ENCODE data around the gene CBLL1. TPM values are rescaled to one million over a fixed set of nuclear protein-coding genes. Genes with fewer than 3 reads are reported as not detected.

Gene CBLL1
- polyA plus RNA-seq, 2 of the 4 experiments (the other 2 are of a cell fraction), result 26.1 to 40.5 TPM

DNA sequence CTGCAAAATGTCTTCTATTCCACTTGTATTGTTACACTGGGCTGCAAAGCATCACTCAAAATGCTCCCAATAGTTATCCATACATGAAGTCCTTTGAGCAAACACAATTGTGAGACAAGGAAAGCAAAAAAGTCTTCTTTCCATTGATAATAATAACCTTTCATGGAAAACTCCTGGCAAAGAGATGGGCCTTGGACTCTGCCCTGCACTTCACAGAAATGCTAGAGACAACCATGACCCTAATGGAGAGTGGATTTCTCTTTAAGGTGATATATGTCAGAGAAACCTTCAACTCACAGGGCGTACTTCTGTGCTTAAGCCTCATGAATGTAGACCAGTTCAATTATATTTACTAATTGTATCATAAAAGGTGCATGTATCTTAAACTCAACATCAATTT is 39.7 kb downstream of the CBLL1 start:
- TF ChIP-seq JUNB (IDR thresholded peaks at IDR 0.05) (no peak), MYC (IDR thresholded peaks at IDR 0.05; ENCODE audit: borderline replicate concordance, low read length) (no peak), MAFK (IDR thresholded peaks at IDR 0.05; ENCODE audit: partially characterized antibody) (no peak), ZNF302 (CRISPR knock-in tag; IDR thresholded peaks at IDR 0.05) (no peak), TP53 (CRISPR knock-in tag; IDR thresholded peaks at IDR 0.05) (no peak), EP300 (IDR thresholded peaks at IDR 0.05) (no peak), CBX2 (IDR thresholded peaks at IDR 0.05; ENCODE audit: borderline replicate concordance, low read depth) (no peak), CHD2 (IDR thresholded peaks at IDR 0.05; ENCODE audit: low read length, partially characterized antibody) (no peak)
- TF ChIP-seq, protein P1, sequence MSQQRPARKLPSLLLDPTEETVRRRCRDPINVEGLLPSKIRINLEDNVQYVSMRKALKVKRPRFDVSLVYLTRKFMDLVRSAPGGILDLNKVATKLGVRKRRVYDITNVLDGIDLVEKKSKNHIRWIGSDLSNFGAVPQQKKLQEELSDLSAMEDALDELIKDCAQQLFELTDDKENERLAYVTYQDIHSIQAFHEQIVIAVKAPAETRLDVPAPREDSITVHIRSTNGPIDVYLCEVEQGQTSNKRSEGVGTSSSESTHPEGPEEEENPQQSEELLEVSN (IDR thresholded peaks at IDR 0.05; ENCODE audit: borderline replicate concordance, low read depth), result no peak
- TF ChIP-seq, protein P2, sequence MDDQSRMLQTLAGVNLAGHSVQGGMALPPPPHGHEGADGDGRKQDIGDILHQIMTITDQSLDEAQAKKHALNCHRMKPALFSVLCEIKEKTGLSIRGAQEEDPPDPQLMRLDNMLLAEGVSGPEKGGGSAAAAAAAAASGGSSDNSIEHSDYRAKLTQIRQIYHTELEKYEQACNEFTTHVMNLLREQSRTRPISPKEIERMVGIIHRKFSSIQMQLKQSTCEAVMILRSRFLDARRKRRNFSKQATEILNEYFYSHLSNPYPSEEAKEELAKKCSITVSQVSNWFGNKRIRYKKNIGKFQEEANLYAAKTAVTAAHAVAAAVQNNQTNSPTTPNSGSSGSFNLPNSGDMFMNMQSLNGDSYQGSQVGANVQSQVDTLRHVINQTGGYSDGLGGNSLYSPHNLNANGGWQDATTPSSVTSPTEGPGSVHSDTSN (IDR thresholded peaks at IDR 0.05), result no peak
- no peak for DNase-seq (ENCODE audit: low read depth in 1 of 2, low spot score in 1 of 2)
- FAIRE-seq, result no peak
- ChIA-PET CTCF (interaction anchor here (1.9 kb wide), 1 partner anchor 40 kb away, joined by 6 read pairs; the partner anchor contains the start of gene CBLL1), POLR2A (no interaction called here)
- Histone ChIP-seq H3K4me3 (no peak overlapping the region), H3K27ac (no peak overlapping the region), H3K4me2 (no peak overlapping the region), H3K4me1 (no peaks in the 10 kb centered on the region), H3K9me3 (no peaks in the 10 kb centered on the region)
- WGBS (ENCODE audit: missing lambda C conversion rate), result 37% methylated on average over 1 of the region's 1 CpG
- no peak for ATAC-seq

DNA sequence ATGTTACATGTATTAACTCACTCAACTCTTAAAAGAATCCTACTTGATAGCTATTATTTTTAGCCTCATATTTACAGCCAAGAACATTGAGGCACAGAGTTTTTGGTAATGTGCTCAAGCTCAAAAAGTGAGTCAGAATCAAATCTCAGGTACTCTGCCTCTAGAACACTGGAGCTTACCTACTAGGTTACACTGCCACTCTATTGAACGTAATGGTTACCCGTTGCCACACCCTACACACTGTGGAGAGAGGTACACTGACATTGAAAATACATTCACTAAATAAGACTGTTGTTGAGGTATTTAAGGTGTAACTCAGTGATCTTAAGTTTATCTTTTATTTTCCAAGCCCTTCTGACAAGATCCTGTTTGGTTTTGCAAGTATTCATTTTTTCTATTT is 41.2 kb downstream of the CBLL1 start:
- POLR2A ChIA-PET, result no interaction called here
- ATAC-seq, result no peak

More for the DNA sequence above, 41.2 kb downstream of the CBLL1 start:
- CTCF ChIA-PET, result interaction anchor here (1.9 kb wide), 1 partner anchor 42 kb away, joined by 6 read pairs; the partner anchor contains the start of gene CBLL1
- whole genome bisulfite sequencing (ENCODE audit: missing lambda C conversion rate), result 59% methylated on average over 2 of the region's 2 CpGs
- H3K4me2 ChIP-seq, result no peak overlapping the region
- H3K9me3 ChIP-seq, result no peaks in the 10 kb centered on the region
- H3K4me3 ChIP-seq, result no peak overlapping the region
- no peaks in the 10 kb centered on the region for H3K4me1 ChIP-seq
- DNase-seq (ENCODE audit: low read depth in 1 of 2, low spot score in 1 of 2) (no peak), FAIRE-seq (peak; percentile 18)
- TF ChIP-seq RNF2 (IDR thresholded peaks at IDR 0.05; ENCODE audit: borderline replicate concordance, low read depth), result no peak
- TF ChIP-seq, protein P3, sequence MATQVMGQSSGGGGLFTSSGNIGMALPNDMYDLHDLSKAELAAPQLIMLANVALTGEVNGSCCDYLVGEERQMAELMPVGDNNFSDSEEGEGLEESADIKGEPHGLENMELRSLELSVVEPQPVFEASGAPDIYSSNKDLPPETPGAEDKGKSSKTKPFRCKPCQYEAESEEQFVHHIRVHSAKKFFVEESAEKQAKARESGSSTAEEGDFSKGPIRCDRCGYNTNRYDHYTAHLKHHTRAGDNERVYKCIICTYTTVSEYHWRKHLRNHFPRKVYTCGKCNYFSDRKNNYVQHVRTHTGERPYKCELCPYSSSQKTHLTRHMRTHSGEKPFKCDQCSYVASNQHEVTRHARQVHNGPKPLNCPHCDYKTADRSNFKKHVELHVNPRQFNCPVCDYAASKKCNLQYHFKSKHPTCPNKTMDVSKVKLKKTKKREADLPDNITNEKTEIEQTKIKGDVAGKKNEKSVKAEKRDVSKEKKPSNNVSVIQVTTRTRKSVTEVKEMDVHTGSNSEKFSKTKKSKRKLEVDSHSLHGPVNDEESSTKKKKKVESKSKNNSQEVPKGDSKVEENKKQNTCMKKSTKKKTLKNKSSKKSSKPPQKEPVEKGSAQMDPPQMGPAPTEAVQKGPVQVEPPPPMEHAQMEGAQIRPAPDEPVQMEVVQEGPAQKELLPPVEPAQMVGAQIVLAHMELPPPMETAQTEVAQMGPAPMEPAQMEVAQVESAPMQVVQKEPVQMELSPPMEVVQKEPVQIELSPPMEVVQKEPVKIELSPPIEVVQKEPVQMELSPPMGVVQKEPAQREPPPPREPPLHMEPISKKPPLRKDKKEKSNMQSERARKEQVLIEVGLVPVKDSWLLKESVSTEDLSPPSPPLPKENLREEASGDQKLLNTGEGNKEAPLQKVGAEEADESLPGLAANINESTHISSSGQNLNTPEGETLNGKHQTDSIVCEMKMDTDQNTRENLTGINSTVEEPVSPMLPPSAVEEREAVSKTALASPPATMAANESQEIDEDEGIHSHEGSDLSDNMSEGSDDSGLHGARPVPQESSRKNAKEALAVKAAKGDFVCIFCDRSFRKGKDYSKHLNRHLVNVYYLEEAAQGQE (IDR thresholded peaks at IDR 0.05), result no peak
- no peak for TF ChIP-seq ZNF302 (CRISPR knock-in tag; IDR thresholded peaks at IDR 0.05)
- TF ChIP-seq BHLHE40 (IDR thresholded peaks at IDR 0.05; ENCODE audit: low read depth, low read length), result no peak
- TF ChIP-seq CHD2 (IDR thresholded peaks at IDR 0.05; ENCODE audit: low read length, partially characterized antibody), result no peak
- no peak for TF ChIP-seq NPAS2 (CRISPR knock-in tag; IDR thresholded peaks at IDR 0.05; ENCODE audit: borderline replicate concordance)
- TF ChIP-seq RAD21 (conservative IDR thresholded peaks at IDR 0.05 in 1 of 2, IDR thresholded peaks at IDR 0.05 in 1 of 2), result no peak
- TF ChIP-seq EHMT2 (IDR thresholded peaks at IDR 0.05; ENCODE audit: low read depth), result no peak
- TF ChIP-seq, protein P4, sequence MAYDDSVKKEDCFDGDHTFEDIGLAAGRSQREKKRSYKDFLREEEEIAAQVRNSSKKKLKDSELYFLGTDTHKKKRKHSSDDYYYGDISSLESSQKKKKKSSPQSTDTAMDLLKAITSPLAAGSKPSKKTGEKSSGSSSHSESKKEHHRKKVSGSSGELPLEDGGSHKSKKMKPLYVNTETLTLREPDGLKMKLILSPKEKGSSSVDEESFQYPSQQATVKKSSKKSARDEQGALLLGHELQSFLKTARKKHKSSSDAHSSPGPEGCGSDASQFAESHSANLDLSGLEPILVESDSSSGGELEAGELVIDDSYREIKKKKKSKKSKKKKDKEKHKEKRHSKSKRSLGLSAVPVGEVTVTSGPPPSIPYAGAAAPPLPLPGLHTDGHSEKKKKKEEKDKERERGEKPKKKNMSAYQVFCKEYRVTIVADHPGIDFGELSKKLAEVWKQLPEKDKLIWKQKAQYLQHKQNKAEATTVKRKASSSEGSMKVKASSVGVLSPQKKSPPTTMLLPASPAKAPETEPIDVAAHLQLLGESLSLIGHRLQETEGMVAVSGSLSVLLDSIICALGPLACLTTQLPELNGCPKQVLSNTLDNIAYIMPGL (CRISPR knock-in tag; IDR thresholded peaks at IDR 0.05; ENCODE audit: borderline replicate concordance), result no peak
- TF ChIP-seq, protein P5, sequence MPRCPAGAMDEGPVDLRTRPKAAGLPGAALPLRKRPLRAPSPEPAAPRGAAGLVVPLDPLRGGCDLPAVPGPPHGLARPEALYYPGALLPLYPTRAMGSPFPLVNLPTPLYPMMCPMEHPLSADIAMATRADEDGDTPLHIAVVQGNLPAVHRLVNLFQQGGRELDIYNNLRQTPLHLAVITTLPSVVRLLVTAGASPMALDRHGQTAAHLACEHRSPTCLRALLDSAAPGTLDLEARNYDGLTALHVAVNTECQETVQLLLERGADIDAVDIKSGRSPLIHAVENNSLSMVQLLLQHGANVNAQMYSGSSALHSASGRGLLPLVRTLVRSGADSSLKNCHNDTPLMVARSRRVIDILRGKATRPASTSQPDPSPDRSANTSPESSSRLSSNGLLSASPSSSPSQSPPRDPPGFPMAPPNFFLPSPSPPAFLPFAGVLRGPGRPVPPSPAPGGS (IDR thresholded peaks at IDR 0.05), result no peak
- TF ChIP-seq HOXB5 (CRISPR knock-in tag; IDR thresholded peaks at IDR 0.05), result no peak
- no peak for TF ChIP-seq JUNB (IDR thresholded peaks at IDR 0.05)
- TF ChIP-seq, protein P6, sequence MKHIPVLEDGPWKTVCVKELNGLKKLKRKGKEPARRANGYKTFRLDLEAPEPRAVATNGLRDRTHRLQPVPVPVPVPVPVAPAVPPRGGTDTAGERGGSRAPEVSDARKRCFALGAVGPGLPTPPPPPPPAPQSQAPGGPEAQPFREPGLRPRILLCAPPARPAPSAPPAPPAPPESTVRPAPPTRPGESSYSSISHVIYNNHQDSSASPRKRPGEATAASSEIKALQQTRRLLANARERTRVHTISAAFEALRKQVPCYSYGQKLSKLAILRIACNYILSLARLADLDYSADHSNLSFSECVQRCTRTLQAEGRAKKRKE (CRISPR knock-in tag; IDR thresholded peaks at IDR 0.05; ENCODE audit: low read depth), result no peak
- TF ChIP-seq GATA3 (IDR thresholded peaks at IDR 0.05; ENCODE audit: borderline replicate concordance), result no peak
- TF ChIP-seq, protein P7, sequence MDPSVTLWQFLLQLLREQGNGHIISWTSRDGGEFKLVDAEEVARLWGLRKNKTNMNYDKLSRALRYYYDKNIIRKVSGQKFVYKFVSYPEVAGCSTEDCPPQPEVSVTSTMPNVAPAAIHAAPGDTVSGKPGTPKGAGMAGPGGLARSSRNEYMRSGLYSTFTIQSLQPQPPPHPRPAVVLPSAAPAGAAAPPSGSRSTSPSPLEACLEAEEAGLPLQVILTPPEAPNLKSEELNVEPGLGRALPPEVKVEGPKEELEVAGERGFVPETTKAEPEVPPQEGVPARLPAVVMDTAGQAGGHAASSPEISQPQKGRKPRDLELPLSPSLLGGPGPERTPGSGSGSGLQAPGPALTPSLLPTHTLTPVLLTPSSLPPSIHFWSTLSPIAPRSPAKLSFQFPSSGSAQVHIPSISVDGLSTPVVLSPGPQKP (IDR thresholded peaks at IDR 0.05; ENCODE audit: low read depth, low read length), result no peak
- H3K27ac ChIP-seq, result no peak overlapping the region
